GM23338 (cell line): ENCODE results near the gene POP7.

ENCODE experiments used
- CREB1 ChIP-seq: fragments of 250-450 bp; sonication (Bioruptor Pico); IDR thresholded peaks from 2 replicates; pipeline ENCODE4 v1.5.0; 2020; ENCODE audit warnings: low read depth, mild to moderate bottlenecking, moderate library complexity
- EZH2 ChIP-seq: fragments of 200-600 bp; sonication (generic); IDR thresholded peaks from one replicate; pipeline ENCODE4 v1.8.0; 2017; ENCODE audit warnings: antibody characterized with exemption, mild to moderate bottlenecking, low read depth; ENCODE audit not compliant: unreplicated experiment
- EZH2phosphoT487 ChIP-seq: fragments of 200-600 bp; sonication (generic); IDR thresholded peaks from one replicate; pipeline ENCODE4 v1.8.1; 2018; ENCODE audit warnings: antibody characterized with exemption; ENCODE audit not compliant: unreplicated experiment
- JUNB ChIP-seq: IDR thresholded peaks from one replicate; pipeline ENCODE4 v1.6.1; 2016; ENCODE audit warnings: antibody characterized with exemption; ENCODE audit not compliant: unreplicated experiment
- NANOG ChIP-seq: IDR thresholded peaks from 2 replicates; pipeline ENCODE4 v1.6.1; 2016; ENCODE audit warnings: antibody characterized with exemption, borderline replicate concordance
- POLR2AphosphoS5 ChIP-seq: IDR thresholded peaks from 2 replicates; pipeline ENCODE4 v1.6.1; 2016; ENCODE audit warnings: antibody characterized with exemption, low read depth
- STAT1 ChIP-seq: IDR thresholded peaks from one replicate; pipeline ENCODE4 v1.6.1; 2016; ENCODE audit warnings: antibody characterized with exemption; ENCODE audit not compliant: unreplicated experiment
- ZNF114 ChIP-seq: fragments of 250-450 bp; sonication (Bioruptor Pico); IDR thresholded peaks from 2 replicates; pipeline ENCODE4 v1.5.0; 2020; ENCODE audit warnings: mild to moderate bottlenecking, moderate library complexity
- ZNF331 ChIP-seq: fragments of 250-450 bp; sonication (Bioruptor Pico); IDR thresholded peaks from 2 replicates; pipeline ENCODE4 v1.5.0; 2020; ENCODE audit warnings: low read depth, mild to moderate bottlenecking, moderate library complexity
- TF ChIP-seq, protein P1 (sequence below): IDR thresholded peaks from one replicate; pipeline ENCODE4 v1.6.1; 2018; ENCODE audit warnings: antibody characterized with exemption; ENCODE audit not compliant: unreplicated experiment
- TF ChIP-seq, protein P2 (sequence below), 2 experiments: fragments of 200-600 bp in 1 of 2; sonication (generic) in 1 of 2; conservative IDR thresholded peaks; 2 replicates each; pipeline versions ENCODE4 v1.5.1 to v1.6.1; 2016 to 2017; ENCODE audit warnings: antibody characterized with exemption in 2 of 2, low read depth in 2 of 2, mild to moderate bottlenecking in 2 of 2, moderate library complexity in 1 of 2
- TF ChIP-seq, protein P3 (sequence below): fragments of 250-450 bp; sonication (Bioruptor Pico); IDR thresholded peaks from 2 replicates; pipeline ENCODE4 v1.5.0; 2020; ENCODE audit warnings: mild to moderate bottlenecking, moderate library complexity
- TF ChIP-seq, protein P4 (sequence below): IDR thresholded peaks from 2 replicates; pipeline ENCODE4 v1.6.1; 2016; ENCODE audit warnings: antibody characterized with exemption

DNA sequence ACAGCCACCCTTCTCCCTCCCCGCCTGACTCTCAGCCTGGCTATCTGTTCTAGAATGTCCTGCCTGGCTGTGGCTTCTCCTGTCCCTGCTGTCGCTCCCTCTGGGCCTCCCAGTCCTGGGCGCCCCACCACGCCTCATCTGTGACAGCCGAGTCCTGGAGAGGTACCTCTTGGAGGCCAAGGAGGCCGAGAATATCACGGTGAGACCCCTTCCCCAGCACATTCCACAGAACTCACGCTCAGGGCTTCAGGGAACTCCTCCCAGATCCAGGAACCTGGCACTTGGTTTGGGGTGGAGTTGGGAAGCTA lies 15.5 kb downstream of the POP7 start:
- TF ChIP-seq, protein P1, sequence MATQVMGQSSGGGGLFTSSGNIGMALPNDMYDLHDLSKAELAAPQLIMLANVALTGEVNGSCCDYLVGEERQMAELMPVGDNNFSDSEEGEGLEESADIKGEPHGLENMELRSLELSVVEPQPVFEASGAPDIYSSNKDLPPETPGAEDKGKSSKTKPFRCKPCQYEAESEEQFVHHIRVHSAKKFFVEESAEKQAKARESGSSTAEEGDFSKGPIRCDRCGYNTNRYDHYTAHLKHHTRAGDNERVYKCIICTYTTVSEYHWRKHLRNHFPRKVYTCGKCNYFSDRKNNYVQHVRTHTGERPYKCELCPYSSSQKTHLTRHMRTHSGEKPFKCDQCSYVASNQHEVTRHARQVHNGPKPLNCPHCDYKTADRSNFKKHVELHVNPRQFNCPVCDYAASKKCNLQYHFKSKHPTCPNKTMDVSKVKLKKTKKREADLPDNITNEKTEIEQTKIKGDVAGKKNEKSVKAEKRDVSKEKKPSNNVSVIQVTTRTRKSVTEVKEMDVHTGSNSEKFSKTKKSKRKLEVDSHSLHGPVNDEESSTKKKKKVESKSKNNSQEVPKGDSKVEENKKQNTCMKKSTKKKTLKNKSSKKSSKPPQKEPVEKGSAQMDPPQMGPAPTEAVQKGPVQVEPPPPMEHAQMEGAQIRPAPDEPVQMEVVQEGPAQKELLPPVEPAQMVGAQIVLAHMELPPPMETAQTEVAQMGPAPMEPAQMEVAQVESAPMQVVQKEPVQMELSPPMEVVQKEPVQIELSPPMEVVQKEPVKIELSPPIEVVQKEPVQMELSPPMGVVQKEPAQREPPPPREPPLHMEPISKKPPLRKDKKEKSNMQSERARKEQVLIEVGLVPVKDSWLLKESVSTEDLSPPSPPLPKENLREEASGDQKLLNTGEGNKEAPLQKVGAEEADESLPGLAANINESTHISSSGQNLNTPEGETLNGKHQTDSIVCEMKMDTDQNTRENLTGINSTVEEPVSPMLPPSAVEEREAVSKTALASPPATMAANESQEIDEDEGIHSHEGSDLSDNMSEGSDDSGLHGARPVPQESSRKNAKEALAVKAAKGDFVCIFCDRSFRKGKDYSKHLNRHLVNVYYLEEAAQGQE: no peak
- TF ChIP-seq EZH2phosphoT487 (no peak), CREB1 (CRISPR knock-in tag) (no peak), EZH2 (no peak), JUNB (no peak), POLR2AphosphoS5 (no peak), NANOG (no peak), ZNF331 (CRISPR knock-in tag) (no peak), ZNF114 (no peak), STAT1 (no peak)
- TF ChIP-seq, protein P2, sequence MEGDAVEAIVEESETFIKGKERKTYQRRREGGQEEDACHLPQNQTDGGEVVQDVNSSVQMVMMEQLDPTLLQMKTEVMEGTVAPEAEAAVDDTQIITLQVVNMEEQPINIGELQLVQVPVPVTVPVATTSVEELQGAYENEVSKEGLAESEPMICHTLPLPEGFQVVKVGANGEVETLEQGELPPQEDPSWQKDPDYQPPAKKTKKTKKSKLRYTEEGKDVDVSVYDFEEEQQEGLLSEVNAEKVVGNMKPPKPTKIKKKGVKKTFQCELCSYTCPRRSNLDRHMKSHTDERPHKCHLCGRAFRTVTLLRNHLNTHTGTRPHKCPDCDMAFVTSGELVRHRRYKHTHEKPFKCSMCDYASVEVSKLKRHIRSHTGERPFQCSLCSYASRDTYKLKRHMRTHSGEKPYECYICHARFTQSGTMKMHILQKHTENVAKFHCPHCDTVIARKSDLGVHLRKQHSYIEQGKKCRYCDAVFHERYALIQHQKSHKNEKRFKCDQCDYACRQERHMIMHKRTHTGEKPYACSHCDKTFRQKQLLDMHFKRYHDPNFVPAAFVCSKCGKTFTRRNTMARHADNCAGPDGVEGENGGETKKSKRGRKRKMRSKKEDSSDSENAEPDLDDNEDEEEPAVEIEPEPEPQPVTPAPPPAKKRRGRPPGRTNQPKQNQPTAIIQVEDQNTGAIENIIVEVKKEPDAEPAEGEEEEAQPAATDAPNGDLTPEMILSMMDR (conservative IDR thresholded peaks at IDR 0.05; ENCODE audit: low read depth in 2 of 2): no peak
- TF ChIP-seq, protein P3, sequence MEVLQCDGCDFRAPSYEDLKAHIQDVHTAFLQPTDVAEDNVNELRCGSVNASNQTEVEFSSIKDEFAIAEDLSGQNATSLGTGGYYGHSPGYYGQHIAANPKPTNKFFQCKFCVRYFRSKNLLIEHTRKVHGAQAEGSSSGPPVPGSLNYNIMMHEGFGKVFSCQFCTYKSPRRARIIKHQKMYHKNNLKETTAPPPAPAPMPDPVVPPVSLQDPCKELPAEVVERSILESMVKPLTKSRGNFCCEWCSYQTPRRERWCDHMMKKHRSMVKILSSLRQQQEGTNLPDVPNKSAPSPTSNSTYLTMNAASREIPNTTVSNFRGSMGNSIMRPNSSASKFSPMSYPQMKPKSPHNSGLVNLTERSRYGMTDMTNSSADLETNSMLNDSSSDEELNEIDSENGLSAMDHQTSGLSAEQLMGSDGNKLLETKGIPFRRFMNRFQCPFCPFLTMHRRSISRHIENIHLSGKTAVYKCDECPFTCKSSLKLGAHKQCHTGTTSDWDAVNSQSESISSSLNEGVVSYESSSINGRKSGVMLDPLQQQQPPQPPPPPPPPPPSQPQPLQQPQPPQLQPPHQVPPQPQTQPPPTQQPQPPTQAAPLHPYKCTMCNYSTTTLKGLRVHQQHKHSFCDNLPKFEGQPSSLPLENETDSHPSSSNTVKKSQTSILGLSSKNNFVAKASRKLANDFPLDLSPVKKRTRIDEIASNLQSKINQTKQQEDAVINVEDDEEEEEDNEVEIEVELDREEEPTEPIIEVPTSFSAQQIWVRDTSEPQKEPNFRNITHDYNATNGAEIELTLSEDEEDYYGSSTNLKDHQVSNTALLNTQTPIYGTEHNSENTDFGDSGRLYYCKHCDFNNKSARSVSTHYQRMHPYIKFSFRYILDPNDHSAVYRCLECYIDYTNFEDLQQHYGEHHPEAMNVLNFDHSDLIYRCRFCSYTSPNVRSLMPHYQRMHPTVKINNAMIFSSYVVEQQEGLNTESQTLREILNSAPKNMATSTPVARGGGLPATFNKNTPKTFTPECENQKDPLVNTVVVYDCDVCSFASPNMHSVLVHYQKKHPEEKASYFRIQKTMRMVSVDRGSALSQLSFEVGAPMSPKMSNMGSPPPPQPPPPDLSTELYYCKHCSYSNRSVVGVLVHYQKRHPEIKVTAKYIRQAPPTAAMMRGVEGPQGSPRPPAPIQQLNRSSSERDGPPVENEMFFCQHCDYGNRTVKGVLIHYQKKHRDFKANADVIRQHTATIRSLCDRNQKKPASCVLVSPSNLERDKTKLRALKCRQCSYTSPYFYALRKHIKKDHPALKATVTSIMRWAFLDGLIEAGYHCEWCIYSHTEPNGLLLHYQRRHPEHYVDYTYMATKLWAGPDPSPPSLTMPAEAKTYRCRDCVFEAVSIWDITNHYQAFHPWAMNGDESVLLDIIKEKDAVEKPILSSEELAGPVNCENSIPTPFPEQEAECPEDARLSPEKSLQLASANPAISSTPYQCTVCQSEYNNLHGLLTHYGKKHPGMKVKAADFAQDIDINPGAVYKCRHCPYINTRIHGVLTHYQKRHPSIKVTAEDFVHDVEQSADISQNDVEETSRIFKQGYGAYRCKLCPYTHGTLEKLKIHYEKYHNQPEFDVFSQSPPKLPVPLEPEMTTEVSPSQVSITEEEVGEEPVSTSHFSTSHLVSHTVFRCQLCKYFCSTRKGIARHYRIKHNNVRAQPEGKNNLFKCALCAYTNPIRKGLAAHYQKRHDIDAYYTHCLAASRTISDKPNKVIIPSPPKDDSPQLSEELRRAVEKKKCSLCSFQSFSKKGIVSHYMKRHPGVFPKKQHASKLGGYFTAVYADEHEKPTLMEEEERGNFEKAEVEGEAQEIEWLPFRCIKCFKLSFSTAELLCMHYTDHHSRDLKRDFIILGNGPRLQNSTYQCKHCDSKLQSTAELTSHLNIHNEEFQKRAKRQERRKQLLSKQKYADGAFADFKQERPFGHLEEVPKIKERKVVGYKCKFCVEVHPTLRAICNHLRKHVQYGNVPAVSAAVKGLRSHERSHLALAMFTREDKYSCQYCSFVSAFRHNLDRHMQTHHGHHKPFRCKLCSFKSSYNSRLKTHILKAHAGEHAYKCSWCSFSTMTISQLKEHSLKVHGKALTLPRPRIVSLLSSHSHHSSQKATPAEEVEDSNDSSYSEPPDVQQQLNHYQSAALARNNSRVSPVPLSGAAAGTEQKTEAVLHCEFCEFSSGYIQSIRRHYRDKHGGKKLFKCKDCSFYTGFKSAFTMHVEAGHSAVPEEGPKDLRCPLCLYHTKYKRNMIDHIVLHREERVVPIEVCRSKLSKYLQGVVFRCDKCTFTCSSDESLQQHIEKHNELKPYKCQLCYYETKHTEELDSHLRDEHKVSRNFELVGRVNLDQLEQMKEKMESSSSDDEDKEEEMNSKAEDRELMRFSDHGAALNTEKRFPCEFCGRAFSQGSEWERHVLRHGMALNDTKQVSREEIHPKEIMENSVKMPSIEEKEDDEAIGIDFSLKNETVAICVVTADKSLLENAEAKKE (CRISPR knock-in tag): no peak
- TF ChIP-seq, protein P4, sequence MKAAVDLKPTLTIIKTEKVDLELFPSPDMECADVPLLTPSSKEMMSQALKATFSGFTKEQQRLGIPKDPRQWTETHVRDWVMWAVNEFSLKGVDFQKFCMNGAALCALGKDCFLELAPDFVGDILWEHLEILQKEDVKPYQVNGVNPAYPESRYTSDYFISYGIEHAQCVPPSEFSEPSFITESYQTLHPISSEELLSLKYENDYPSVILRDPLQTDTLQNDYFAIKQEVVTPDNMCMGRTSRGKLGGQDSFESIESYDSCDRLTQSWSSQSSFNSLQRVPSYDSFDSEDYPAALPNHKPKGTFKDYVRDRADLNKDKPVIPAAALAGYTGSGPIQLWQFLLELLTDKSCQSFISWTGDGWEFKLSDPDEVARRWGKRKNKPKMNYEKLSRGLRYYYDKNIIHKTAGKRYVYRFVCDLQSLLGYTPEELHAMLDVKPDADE: no peak
